Measurements from ENCODE around the gene GALNT5. TPM values are rescaled to one million over a fixed set of nuclear protein-coding genes. Genes with fewer than 3 reads are reported as not detected.
"Not testable (repeated sequence)": the region's sequence is repeated elsewhere in the genome, so short reads cannot be mapped to it uniquely, and the experiment has no call there.

GALNT5 gene
- total RNA-seq = 9.6 TPM
- 1 to 10 TPM; 1.5 to 7.4 (median 3.7) TPM for polyA plus RNA-seq (ENCODE audit: insufficient read depth in 1 of 8, insufficient read length in 8 of 8, low replicate concordance in 1 of 8)
- long read RNA-seq, donor 1 = 0 reads
- long read RNA-seq, donor 2 = 0 reads
- long read RNA-seq, donor 3 = 0 reads
- long read RNA-seq, donor 4, full-length matches to known transcripts = 1 of 1 reads
- long read RNA-seq, donor 4, partial matches to known transcripts = 0 of 1 reads
- long read RNA-seq, donor 4, other reads (novel, unspliced or antisense) = 0 of 1 reads
- long read RNA-seq, donor 5, full-length matches to known transcripts = 3 of 3 reads
- long read RNA-seq, donor 5, partial matches to known transcripts = 0 of 3 reads
- long read RNA-seq, donor 5, other reads (novel, unspliced or antisense) = 0 of 3 reads
- long read RNA-seq, donor 6 = 0 reads
- long read RNA-seq, donor 7 = 0 reads
- long read RNA-seq, donor 8 = 0 reads
- long read RNA-seq, donor 9 = 0 reads
- long read RNA-seq, donor 10, full-length matches to known transcripts = 1 of 1 reads
- long read RNA-seq, donor 10, partial matches to known transcripts = 0 of 1 reads
- long read RNA-seq, donor 10, other reads (novel, unspliced or antisense) = 0 of 1 reads
- long read RNA-seq, donor 11, full-length matches to known transcripts = 3 of 3 reads
- long read RNA-seq, donor 11, partial matches to known transcripts = 0 of 3 reads
- long read RNA-seq, donor 11, other reads (novel, unspliced or antisense) = 0 of 3 reads

GRCh38 chr2:157257312-157258252 is at the start of gene GALNT5:
Gene GALNT5 (plus strand): TSS chr2:157257705. CDS start chr2:157258083, 378 bp downstream.
- Histone ChIP-seq H3K36me3 (ENCODE audit: control insufficient read depth, insufficient read depth, low read length) (no peaks in the 10 kb centered on the region), H3K27ac (ENCODE audit: low read length) (no peak within 1 kb of the TSS), H3K4me1 (ENCODE audit: control insufficient read depth, insufficient read depth, low read length) (peaks cover 10% of the 10 kb centered on the region), H3K27me3 (ENCODE audit: control insufficient read depth, insufficient read depth, low read length) (no peaks in the 10 kb centered on the region), H3K4me3 (ENCODE audit: low read length) (peak within 1 kb of the TSS; percentile 42), H3K9me3 (replicated peaks; ENCODE audit: control insufficient read depth, low read depth, low read length) (no peaks in the 10 kb centered on the region)
- WGBS (ENCODE audit: insufficient coverage) = 0% methylated on average over 11 of the region's 15 CpGs
- peak; percentile 71 for DNase-seq

- no peak overlapping the region for H3K27ac ChIP-seq (ENCODE audit: low read length)
- no peaks in the 10 kb centered on the region for H3K36me3 ChIP-seq (ENCODE audit: control insufficient read depth, insufficient read depth, low read length)
- H3K27me3 ChIP-seq (ENCODE audit: control insufficient read depth, insufficient read depth, low read length) = no peaks in the 10 kb centered on the region
- H3K4me3 ChIP-seq (ENCODE audit: low read length) = no peak overlapping the region
- H3K4me1 ChIP-seq (ENCODE audit: control insufficient read depth, insufficient read depth, low read length) = no peaks in the 10 kb centered on the region
- no peaks in the 10 kb centered on the region for H3K9me3 ChIP-seq (replicated peaks; ENCODE audit: control insufficient read depth, low read depth, low read length)
- DNase-seq = no peak
Observed at GRCh38 chr2:157216286-157216965, 41.1 kb upstream of the GALNT5 start.

- H3K27ac ChIP-seq (ENCODE audit: low read length) = no peak overlapping the region
- no peaks in the 10 kb centered on the region for H3K36me3 ChIP-seq (ENCODE audit: control insufficient read depth, insufficient read depth, low read length)
- no peak overlapping the region for H3K4me3 ChIP-seq (ENCODE audit: low read length)
- DNase-seq = no peak
- no peaks in the 10 kb centered on the region for H3K9me3 ChIP-seq (replicated peaks; ENCODE audit: control insufficient read depth, low read depth, low read length)
- no peaks in the 10 kb centered on the region for H3K27me3 ChIP-seq (ENCODE audit: control insufficient read depth, insufficient read depth, low read length)
- H3K4me1 ChIP-seq (ENCODE audit: control insufficient read depth, insufficient read depth, low read length) = no peaks in the 10 kb centered on the region
- WGBS (ENCODE audit: insufficient coverage) = no CpG with 5 or more reads among the region's 2 CpGs
Observed at GRCh38 chr2:157217409-157217808, 40.1 kb upstream of the GALNT5 start.

- WGBS (ENCODE audit: insufficient coverage) = no CpG with 5 or more reads among the region's 2 CpGs
Observed at GRCh38 chr2:157218911-157219310, 38.6 kb upstream of the GALNT5 start.

GRCh38 chr2:157220502-157220901 is 37.0 kb upstream of the GALNT5 start:
- WGBS (ENCODE audit: insufficient coverage) = no CpG with 5 or more reads among the region's 1 CpG
- no peak overlapping the region for H3K4me3 ChIP-seq (ENCODE audit: low read length)
- H3K27ac ChIP-seq (ENCODE audit: low read length) = no peak overlapping the region
- DNase-seq = no peak
- H3K9me3 ChIP-seq (replicated peaks; ENCODE audit: control insufficient read depth, low read depth, low read length) = no peaks in the 10 kb centered on the region
- no peaks in the 10 kb centered on the region for H3K36me3 ChIP-seq (ENCODE audit: control insufficient read depth, insufficient read depth, low read length)
- H3K27me3 ChIP-seq (ENCODE audit: control insufficient read depth, insufficient read depth, low read length) = no peaks in the 10 kb centered on the region
- H3K4me1 ChIP-seq (ENCODE audit: control insufficient read depth, insufficient read depth, low read length) = no peaks in the 10 kb centered on the region

More at GRCh38 chr2:157218911-157219310, 38.6 kb upstream of the GALNT5 start:
- H3K9me3 ChIP-seq (replicated peaks; ENCODE audit: control insufficient read depth, low read depth, low read length) = no peaks in the 10 kb centered on the region
- no peak overlapping the region for H3K27ac ChIP-seq (ENCODE audit: low read length)
- DNase-seq = no peak
- no peak overlapping the region for H3K4me3 ChIP-seq (ENCODE audit: low read length)
- H3K27me3 ChIP-seq (ENCODE audit: control insufficient read depth, insufficient read depth, low read length) = no peaks in the 10 kb centered on the region
- no peaks in the 10 kb centered on the region for H3K4me1 ChIP-seq (ENCODE audit: control insufficient read depth, insufficient read depth, low read length)
- H3K36me3 ChIP-seq (ENCODE audit: control insufficient read depth, insufficient read depth, low read length) = no peaks in the 10 kb centered on the region

- Histone ChIP-seq H3K4me1 (ENCODE audit: control insufficient read depth, insufficient read depth, low read length) (no peaks in the 10 kb centered on the region), H3K27ac (ENCODE audit: low read length) (no peak overlapping the region), H3K9me3 (replicated peaks; ENCODE audit: control insufficient read depth, low read depth, low read length) (no peaks in the 10 kb centered on the region), H3K36me3 (ENCODE audit: control insufficient read depth, insufficient read depth, low read length) (no peaks in the 10 kb centered on the region), H3K27me3 (ENCODE audit: control insufficient read depth, insufficient read depth, low read length) (no peaks in the 10 kb centered on the region), H3K4me3 (ENCODE audit: low read length) (no peak overlapping the region)
- 45% methylated on average over 1 of the region's 2 CpGs for WGBS (ENCODE audit: insufficient coverage)
- no peak for DNase-seq
Observed at GRCh38 chr2:157221394-157221988, 36.0 kb upstream of the GALNT5 start.

- no peak overlapping the region for H3K4me3 ChIP-seq (ENCODE audit: low read length)
- DNase-seq = no peak
Observed at GRCh38 chr2:157223624-157224205, 33.8 kb upstream of the GALNT5 start.

GRCh38 chr2:157224448-157224847 is 33.1 kb upstream of the GALNT5 start:
- H3K36me3 ChIP-seq (ENCODE audit: control insufficient read depth, insufficient read depth, low read length); H3K9me3 ChIP-seq (replicated peaks; ENCODE audit: control insufficient read depth, low read depth, low read length); H3K27me3 ChIP-seq (ENCODE audit: control insufficient read depth, insufficient read depth, low read length); H3K27ac ChIP-seq (ENCODE audit: low read length); DNase-seq; H3K4me1 ChIP-seq (ENCODE audit: control insufficient read depth, insufficient read depth, low read length); H3K4me3 ChIP-seq (ENCODE audit: low read length): not testable (repeated sequence)
- no CpG with 5 or more reads among the region's 2 CpGs for WGBS (ENCODE audit: insufficient coverage)

More at GRCh38 chr2:157223624-157224205, 33.8 kb upstream of the GALNT5 start:
- H3K4me1 ChIP-seq (ENCODE audit: control insufficient read depth, insufficient read depth, low read length) = no peaks in the 10 kb centered on the region
- H3K9me3 ChIP-seq (replicated peaks; ENCODE audit: control insufficient read depth, low read depth, low read length) = no peaks in the 10 kb centered on the region
- H3K36me3 ChIP-seq (ENCODE audit: control insufficient read depth, insufficient read depth, low read length) = no peaks in the 10 kb centered on the region
- no CpG with 5 or more reads among the region's 5 CpGs for WGBS (ENCODE audit: insufficient coverage)
- no peak overlapping the region for H3K27ac ChIP-seq (ENCODE audit: low read length)
- no peaks in the 10 kb centered on the region for H3K27me3 ChIP-seq (ENCODE audit: control insufficient read depth, insufficient read depth, low read length)

GRCh38 chr2:157227592-157227991 is 29.9 kb upstream of the GALNT5 start:
- no peak overlapping the region for H3K27ac ChIP-seq (ENCODE audit: low read length)
- no peaks in the 10 kb centered on the region for H3K4me1 ChIP-seq (ENCODE audit: control insufficient read depth, insufficient read depth, low read length)
- no peaks in the 10 kb centered on the region for H3K36me3 ChIP-seq (ENCODE audit: control insufficient read depth, insufficient read depth, low read length)
- no peaks in the 10 kb centered on the region for H3K9me3 ChIP-seq (replicated peaks; ENCODE audit: control insufficient read depth, low read depth, low read length)
- H3K27me3 ChIP-seq (ENCODE audit: control insufficient read depth, insufficient read depth, low read length) = no peaks in the 10 kb centered on the region
- DNase-seq = no peak
- no peak overlapping the region for H3K4me3 ChIP-seq (ENCODE audit: low read length)
- WGBS (ENCODE audit: insufficient coverage) = no CpG with 5 or more reads among the region's 1 CpG
